Measurements from ENCODE around the gene RARRES1.

RARRES1 gene

DNA sequence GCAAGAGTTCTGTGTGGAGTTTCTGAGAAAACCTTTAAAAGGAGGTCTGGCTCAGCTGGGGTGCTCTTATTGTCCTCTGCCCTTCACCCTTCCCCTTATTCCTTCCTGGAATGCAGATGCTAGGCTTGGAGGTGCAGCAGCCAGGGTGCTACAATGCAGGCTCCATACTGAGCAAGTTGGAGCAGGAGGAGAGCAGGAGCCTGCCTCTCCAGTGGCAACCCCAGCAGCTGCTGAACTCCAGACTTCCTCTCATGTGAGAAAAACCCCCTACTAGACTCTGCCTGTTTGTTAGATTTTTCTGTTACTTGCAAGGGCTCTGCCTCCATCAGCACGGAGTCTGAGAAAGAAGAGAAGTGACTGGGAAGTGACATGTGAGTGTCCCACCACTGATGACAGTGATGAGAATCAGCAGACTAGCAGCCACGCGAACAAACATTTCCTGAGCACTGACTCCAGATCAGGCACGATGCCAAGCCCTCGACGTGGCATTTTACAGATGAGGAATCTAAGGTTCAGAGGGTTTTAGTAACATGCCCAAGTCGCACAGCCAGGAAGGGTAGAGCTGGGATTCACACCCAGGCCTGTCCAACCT lies 16.1 kb upstream of the RARRES1 start:
- TF ChIP-seq, protein P1, sequence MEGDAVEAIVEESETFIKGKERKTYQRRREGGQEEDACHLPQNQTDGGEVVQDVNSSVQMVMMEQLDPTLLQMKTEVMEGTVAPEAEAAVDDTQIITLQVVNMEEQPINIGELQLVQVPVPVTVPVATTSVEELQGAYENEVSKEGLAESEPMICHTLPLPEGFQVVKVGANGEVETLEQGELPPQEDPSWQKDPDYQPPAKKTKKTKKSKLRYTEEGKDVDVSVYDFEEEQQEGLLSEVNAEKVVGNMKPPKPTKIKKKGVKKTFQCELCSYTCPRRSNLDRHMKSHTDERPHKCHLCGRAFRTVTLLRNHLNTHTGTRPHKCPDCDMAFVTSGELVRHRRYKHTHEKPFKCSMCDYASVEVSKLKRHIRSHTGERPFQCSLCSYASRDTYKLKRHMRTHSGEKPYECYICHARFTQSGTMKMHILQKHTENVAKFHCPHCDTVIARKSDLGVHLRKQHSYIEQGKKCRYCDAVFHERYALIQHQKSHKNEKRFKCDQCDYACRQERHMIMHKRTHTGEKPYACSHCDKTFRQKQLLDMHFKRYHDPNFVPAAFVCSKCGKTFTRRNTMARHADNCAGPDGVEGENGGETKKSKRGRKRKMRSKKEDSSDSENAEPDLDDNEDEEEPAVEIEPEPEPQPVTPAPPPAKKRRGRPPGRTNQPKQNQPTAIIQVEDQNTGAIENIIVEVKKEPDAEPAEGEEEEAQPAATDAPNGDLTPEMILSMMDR (conservative IDR thresholded peaks at IDR 0.05) = no peak
- peak overlapping the region; percentile 41; the same call in 1 of the 2 replicates for H3K27ac ChIP-seq

DNA sequence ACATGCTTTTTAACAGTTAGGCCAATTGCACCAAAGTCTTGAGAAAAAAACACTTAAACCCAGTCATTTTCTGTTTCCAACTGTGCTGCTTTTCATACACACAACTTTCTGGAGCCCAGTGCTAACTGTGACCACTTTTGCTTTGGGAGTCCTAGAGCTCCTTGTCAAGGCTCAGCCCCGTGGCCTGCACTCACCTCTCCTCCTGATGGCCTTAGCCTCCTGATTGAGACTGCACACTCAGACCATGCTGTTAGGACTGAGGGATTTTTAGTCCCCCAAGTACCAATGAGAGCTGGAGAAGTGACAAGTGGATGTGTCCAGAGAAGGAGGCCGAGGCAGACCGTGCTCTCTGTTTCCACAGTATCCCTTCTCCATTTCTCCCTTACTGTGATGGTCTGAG lies 15.2 kb upstream of the RARRES1 start:
- no peak overlapping the region for H3K27ac ChIP-seq

DNA sequence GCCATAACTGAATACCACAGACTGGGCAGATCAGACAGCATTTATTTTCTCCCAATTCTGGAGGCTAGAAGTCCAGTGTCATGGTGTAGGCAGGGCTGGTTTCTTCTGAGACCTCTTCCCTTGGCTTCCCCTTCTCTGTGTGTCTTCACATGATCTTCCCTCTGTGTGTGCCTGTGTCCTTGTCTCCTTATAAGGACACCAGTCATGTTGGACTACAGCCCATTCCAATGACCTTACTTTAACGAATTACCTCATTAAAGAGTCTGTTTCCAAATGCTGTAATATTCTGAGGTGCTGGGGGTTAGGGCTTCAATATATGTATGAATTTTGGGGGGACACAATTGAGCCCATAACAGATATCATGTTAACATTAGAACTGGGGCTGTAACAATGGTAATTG lies 13.3 kb upstream of the RARRES1 start:
- TF ChIP-seq, protein P1 (conservative IDR thresholded peaks at IDR 0.05) = no peak
- no peak overlapping the region for H3K27ac ChIP-seq

More for the DNA sequence above, 15.2 kb upstream of the RARRES1 start:
- TF ChIP-seq, protein P1 (conservative IDR thresholded peaks at IDR 0.05) = no peak

DNA sequence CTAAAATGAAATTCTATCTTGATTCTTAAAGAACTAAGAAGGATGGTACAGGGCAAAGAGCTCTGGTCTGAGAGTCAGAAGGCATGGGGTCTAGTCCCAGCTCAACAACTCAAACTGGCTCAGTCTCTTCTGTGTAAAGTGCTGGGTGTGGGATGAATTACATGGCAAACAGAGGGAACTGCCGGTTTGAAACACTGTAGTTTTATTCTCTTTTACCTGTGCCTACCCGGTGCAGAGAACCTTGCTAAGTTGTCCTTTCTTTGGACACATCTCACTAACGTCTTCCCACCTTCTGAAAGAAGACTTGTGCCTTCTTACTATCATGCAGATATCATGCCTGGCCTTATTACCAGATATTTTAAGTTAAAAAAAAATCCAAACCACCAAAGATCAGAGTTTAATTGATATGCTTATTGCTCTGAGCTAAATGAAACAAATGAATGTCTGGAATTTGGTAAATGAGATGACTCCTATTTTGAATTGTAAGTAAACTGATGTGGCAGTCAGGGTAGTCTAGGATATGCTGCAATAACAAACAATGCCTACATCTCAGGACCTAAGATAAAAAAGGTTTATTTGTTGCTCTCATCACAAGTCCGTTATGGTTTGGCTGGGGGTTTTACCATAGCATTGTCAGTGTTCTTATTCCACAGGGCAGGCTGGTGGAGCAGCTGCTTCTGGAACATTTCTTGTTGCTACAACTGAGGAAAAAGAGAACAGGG lies 12.5 kb upstream of the RARRES1 start:
- TF ChIP-seq, protein P1 (conservative IDR thresholded peaks at IDR 0.05) = no peak
- H3K27ac ChIP-seq = peak overlapping the region; percentile 51

DNA sequence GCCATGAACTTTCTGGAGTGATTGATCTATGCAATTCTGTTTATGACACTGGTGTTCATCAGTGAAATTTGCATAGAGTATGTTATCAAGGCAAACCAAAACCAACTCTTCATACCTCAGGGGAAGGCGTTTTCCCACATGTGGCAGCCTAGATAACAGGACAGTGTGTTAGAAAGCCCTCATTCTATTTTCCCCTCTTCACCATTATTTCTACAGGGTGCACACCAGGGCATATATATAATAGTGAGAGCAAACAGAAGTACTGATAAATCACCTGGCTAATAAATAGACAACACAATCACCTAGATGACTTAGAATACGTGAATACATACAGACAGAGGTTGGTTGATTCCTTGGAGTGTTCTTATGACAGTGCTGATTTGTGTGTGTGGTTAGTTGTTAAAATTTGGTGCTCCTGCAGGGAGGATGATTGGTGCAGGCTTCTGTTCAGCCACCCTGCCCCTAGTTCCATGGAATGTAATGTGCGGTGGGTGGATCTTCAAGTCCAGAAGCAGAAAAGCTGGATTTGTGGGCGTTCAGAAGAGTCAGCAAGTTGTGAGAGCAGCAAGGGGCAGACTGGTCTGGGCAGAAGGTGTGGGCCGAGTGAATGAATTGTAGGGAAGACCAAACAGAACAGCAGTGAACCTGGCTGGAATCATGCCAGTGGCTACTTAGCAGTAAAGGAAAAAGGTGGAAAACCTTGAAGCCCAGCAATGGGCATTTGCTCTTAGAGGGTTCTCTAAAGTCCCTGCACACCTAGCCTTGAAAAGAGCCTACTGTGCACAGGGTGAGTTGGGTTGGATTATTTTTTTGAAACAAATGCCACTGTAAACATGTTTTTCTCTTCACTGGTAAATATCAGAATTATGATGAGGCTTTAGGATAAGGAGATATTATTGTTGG lies 11.7 kb upstream of the RARRES1 start:
- H3K27ac ChIP-seq = peak overlapping the region; percentile 51

DNA sequence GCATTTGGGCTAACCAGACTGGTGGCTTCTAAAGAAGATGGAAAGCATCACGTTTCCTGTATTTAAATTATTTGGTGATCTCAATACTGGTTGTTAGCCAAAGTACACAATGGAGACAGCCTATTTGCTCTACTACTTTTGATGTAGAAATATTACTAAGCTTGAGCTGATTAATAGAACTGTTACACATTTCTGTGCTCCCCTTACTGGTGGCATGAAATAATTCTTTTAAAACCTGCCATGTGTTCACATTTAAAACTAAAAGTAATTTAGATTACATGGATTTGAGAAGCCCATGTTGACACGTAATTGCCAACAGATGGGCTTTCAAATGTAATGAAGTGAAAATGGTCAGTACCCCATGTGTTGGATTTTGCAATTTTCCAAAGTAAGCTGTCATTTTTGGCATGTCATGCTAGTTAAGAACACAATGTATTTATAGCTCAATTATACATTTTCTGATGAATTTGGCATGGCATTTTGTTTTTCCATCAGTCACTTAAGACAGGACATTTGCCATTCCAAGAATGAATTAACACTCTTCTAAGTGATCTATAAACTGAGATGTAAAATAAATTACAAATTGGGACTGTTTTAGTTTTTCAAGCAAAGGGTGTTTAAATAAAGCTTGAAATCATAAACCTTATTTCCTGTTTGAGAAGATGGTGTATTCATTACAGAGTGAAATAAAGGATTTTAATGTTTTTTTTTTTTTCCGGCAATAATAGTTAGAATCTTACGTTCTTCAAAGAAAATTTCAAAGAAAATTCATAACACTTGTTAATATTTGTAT lies 10.8 kb upstream of the RARRES1 start:
- TF ChIP-seq, protein P1 (conservative IDR thresholded peaks at IDR 0.05) = no peak
- peak overlapping the region; percentile 51 for H3K27ac ChIP-seq

More for the DNA sequence above, 11.7 kb upstream of the RARRES1 start:
- TF ChIP-seq, protein P1 (conservative IDR thresholded peaks at IDR 0.05) = no peak
